GM12878 (cell line): Measurements from ENCODE around the gene RSPO4. TPM values are rescaled to one million over a fixed set of nuclear protein-coding genes. Genes with fewer than 3 reads are reported as not detected.

Experiments
- ATAC-seq: fragments of 200-7000 bp; cut with Tn5 transposase; 3 replicates; pipeline ENCODE4 v1.9.1; 2020; ENCODE audit warnings: mild to moderate bottlenecking, moderate library complexity
- BruUV-seq: library from RNA; stranded (reverse); fragments of 400-500 nt; replicated peaks from 2 replicates; lab custom pipeline; 2021; lab: Mats Ljungman, UMichigan
- CTCF ChIA-PET: fragments of 300-600 bp; sonication (Branson Sonifier 250); formaldehyde crosslinking; extraction: SDS; loops from one replicate; lab custom pipeline; 2021; ENCODE audit warnings: inconsistent platforms; lab: Yijun Ruan, JAX
- POLR2A ChIA-PET: fragments of 350-600 bp; formaldehyde crosslinking; extraction: SDS; loops from one replicate; lab custom pipeline; 2021; ENCODE audit warnings: inconsistent platforms; lab: Charles Lee
- RAD21 ChIA-PET: fragments of 300-600 bp; sonication (Branson Sonifier 250); formaldehyde crosslinking; loops from one replicate; lab custom pipeline; 2023; ENCODE audit warnings: antibody characterized with exemption; ENCODE audit not compliant: unreplicated experiment; lab: Charles Lee
- SMC1A ChIA-PET: fragments of 300-600 bp; sonication (Branson Sonifier 250); formaldehyde crosslinking; loops from one replicate; lab custom pipeline; 2023; ENCODE audit not compliant: unreplicated experiment, uncharacterized antibody; lab: Charles Lee
- DNase-seq: peaks from one replicate; pipeline ENCODE4 v3.0.0-alpha.2; 2011; ENCODE audit warnings: low read depth, low spot score
- FAIRE-seq: peaks from 3 replicates; lab custom pipeline; 2011; peaks lifted over from hg19 to GRCh38; lab: Jason Lieb, UNC
- H2AFZ ChIP-seq: 2 replicates; pipeline ENCODE4 v1.6.0; 2011; ENCODE audit warnings: low read depth, low read length, control low read depth; ENCODE audit not compliant: control insufficient read depth
- H3K27ac ChIP-seq: 2 replicates; pipeline ENCODE4 v1.5.1; 2011; ENCODE audit warnings: control low read depth; ENCODE audit not compliant: control insufficient read depth, insufficient read depth
- H3K27me3 ChIP-seq, 2 experiments: replicated peaks in 1 of 2; 2 replicates each; pipeline versions ENCODE4 v1.6.0 to v1.6.1; 2011; ENCODE audit warnings: low read length in 1 of 2; ENCODE audit not compliant: control insufficient read depth in 2 of 2, insufficient read depth in 2 of 2
- H3K36me3 ChIP-seq, 2 experiments: 2 replicates each; pipeline ENCODE4 v1.5.1; 2011; ENCODE audit warnings: low read length in 1 of 2; ENCODE audit not compliant: control insufficient read depth in 2 of 2, insufficient read depth in 2 of 2
- H3K4me1 ChIP-seq: 2 replicates; pipeline ENCODE4 v1.6.1; 2011; ENCODE audit warnings: mild to moderate bottlenecking, low read length, moderate library complexity, mixed read lengths; ENCODE audit not compliant: control insufficient read depth, insufficient read depth
- H3K4me2 ChIP-seq: 2 replicates; pipeline ENCODE4 v1.6.0; 2011; ENCODE audit warnings: control low read depth; ENCODE audit not compliant: control insufficient read depth, insufficient read depth
- H3K4me3 ChIP-seq: fragments of 200-600 bp; sonication (generic); 2 replicates; pipeline ENCODE4 v1.5.1; 2016
- H3K79me2 ChIP-seq: 2 replicates; pipeline ENCODE4 v1.6.0; 2011; ENCODE audit warnings: low read length; ENCODE audit not compliant: control insufficient read depth, insufficient read depth
- H3K9ac ChIP-seq: 2 replicates; pipeline ENCODE4 v1.8.0; 2011; ENCODE audit warnings: low read length, control low read depth, mixed read lengths; ENCODE audit not compliant: control insufficient read depth, insufficient read depth
- H3K9me3 ChIP-seq: replicated peaks from 3 replicates; pipeline ENCODE4 v1.5.1; 2011; ENCODE audit warnings: mild to moderate bottlenecking, low read length; ENCODE audit not compliant: control insufficient read depth, insufficient read depth
- H4K20me1 ChIP-seq: 2 replicates; pipeline ENCODE4 v1.6.0; 2011; ENCODE audit not compliant: control insufficient read depth, insufficient read depth
- BHLHE40 ChIP-seq, 2 experiments: fragments of 450-650 bp in 1 of 2; IDR thresholded peaks; 2 replicates each; pipeline ENCODE4 v1.6.1; 2011 to 2017; ENCODE audit warnings: low read depth in 2 of 2, borderline replicate concordance in 1 of 2, improper control_type of control experiment in 1 of 2, low read length in 1 of 2, mild to moderate bottlenecking in 1 of 2
- NFIC ChIP-seq: IDR thresholded peaks from 2 replicates; pipeline ENCODE4 v1.6.1; 2012; ENCODE audit warnings: low read depth, mild to moderate bottlenecking, inconsistent platforms, low read length, moderate library complexity
- PML ChIP-seq: IDR thresholded peaks from 2 replicates; pipeline ENCODE4 v1.6.1; 2012; ENCODE audit warnings: low read length, inconsistent platforms
- TCF12 ChIP-seq: IDR thresholded peaks from 2 replicates; pipeline ENCODE4 v1.6.1; 2011; ENCODE audit warnings: low read depth, mild to moderate bottlenecking, low read length
- WGBS: methylation state at CpG from one replicate; pipeline ENCODE4 v1.1.6; 2016; ENCODE audit warnings: low lambda C conversion rate; ENCODE audit not compliant: insufficient replicate concordance, insufficient coverage; ENCODE audit errors: missing lambda C conversion rate; 5-methylcytosine and 5-hydroxymethylcytosine counted together
- in situ Hi-C: fragments of 300-500 bp; cut with MboI; formaldehyde crosslinking; loops from 9 replicates; pipeline ENCODE4 v1.14.3; 2018; ENCODE audit warnings: mixed read lengths
- intact Hi-C: fragments of 100-400 bp; cut with micrococcal nuclease; formaldehyde crosslinking; loops from one replicate; pipeline ENCODE4 v1.14.2; 2022; ENCODE audit not compliant: unreplicated experiment
- polyA plus RNA-seq, 11 experiments: library from polyadenylated mRNA; depleted of rRNA in 4 of 11; unstranded in 6 of 11; stranded (reverse) in 5 of 11; fragments of >200 nt; fragmentation: Nextera tagmentation in 4 of 11; fragmentation: Illumina TruSeq in 1 of 11; extraction: Ambion mirVana in 4 of 11; extraction: Trizol in 1 of 11; gene quantifications; 1 replicate in 1 of 11; 2 replicates in 10 of 11; pipeline versions ENCODE4 v1.2.1 to v1.2.3, GENCODE V29; 2011 to 2016; ENCODE audit warnings: inconsistent platforms in 2 of 11, missing spikeins in 2 of 11, low read depth in 1 of 11
- total RNA-seq, 4 experiments: library from RNA; depleted of rRNA in 3 of 4; stranded (reverse); fragments of >200 nt in 3 of 4; fragmentation: Illumina TruSeq in 1 of 4; extraction: Trizol in 1 of 4; gene quantifications; 2 replicates each; pipeline versions ENCODE4 v1.2.1 to v1.2.3, GENCODE V29; 2013 to 2021
- TF ChIP-seq, protein P1 (sequence below): fragments of 450-650 bp; IDR thresholded peaks from 2 replicates; pipeline ENCODE4 v1.6.1; 2017; ENCODE audit warnings: antibody characterized with exemption, mild to moderate bottlenecking, moderate library complexity
- TF ChIP-seq, protein P2 (sequence below): IDR thresholded peaks from 2 replicates; pipeline ENCODE4 v1.6.1; 2011; ENCODE audit warnings: borderline replicate concordance, low read depth, mild to moderate bottlenecking, moderate library complexity, mixed read lengths, low read length; ENCODE audit not compliant: insufficient read depth; ENCODE audit errors: extremely low read length
- TF ChIP-seq, protein P3 (sequence below): fragments of 450-650 bp; IDR thresholded peaks from 2 replicates; pipeline ENCODE4 v1.6.1; 2018; ENCODE audit warnings: borderline replicate concordance, mild to moderate bottlenecking; ENCODE audit not compliant: partially characterized antibody
- TF ChIP-seq, protein P4 (sequence below): fragments of 450-650 bp; conservative IDR thresholded peaks from 2 replicates; pipeline ENCODE4 v1.6.1; 2017; ENCODE audit warnings: mild to moderate bottlenecking, moderate library complexity
- TF ChIP-seq, protein P5 (sequence below): fragments of 450-650 bp; formaldehyde crosslinking; IDR thresholded peaks from 2 replicates; pipeline ENCODE4 v1.4.0; 2022; ENCODE audit warnings: mild to moderate bottlenecking, moderate library complexity

The RSPO4 gene
- total and polyA plus RNA-seq, 10 of the 15 experiments (the other 5 are each of a cell fraction or from before 2014, with no cell fraction given): 0.06 TPM; not detected in 9

DNA sequence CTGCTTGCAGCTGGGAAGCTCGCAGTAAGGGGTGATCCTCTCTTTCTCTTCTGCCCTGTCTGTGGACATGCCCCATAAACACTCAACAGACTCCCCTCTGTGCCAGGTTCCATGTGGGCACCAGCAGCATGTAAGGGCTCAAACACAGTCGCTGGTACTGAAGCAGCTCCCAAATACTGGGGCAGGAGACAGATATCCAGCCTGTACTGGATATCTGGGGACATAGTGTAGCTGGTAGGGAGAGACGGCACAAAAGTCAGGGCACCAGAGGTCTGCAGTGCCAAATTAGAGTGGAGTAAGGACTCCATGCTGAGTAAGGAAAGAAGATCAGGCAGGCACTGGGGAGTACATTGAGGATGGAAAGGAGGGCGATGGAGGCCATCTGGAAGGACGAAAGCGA, 48.3 kb upstream of the RSPO4 start:
- H3K4me1 ChIP-seq: no peaks in the 10 kb centered on the region
- ATAC-seq (no peak), DNase-seq (no peak), FAIRE-seq (no peak)
- intact Hi-C loops: no loop called here
- no peaks in the 10 kb centered on the region for H3K9me3 ChIP-seq
- CTCF ChIA-PET: no interaction called here
- H3K79me2 ChIP-seq: no peaks in the 10 kb centered on the region
- no peak overlapping the region for H3K27ac ChIP-seq
- no peaks in the 10 kb centered on the region for H3K27me3 ChIP-seq
- RAD21 ChIA-PET: no interaction called here
- in situ Hi-C loops: no loop called here
- no peak overlapping the region for H2AFZ ChIP-seq
- H4K20me1 ChIP-seq: no peaks in the 10 kb centered on the region
- no peaks in the 10 kb centered on the region for H3K36me3 ChIP-seq
- SMC1A ChIA-PET: no interaction called here
- WGBS: 13% methylated on average over 6 of the region's 6 CpGs
- POLR2A ChIA-PET: no interaction called here
- no peak overlapping the region for H3K4me2 ChIP-seq
- no peak overlapping the region for H3K4me3 ChIP-seq
- no peak overlapping the region for H3K9ac ChIP-seq
- no TSS peak for BruUV-seq
- TF ChIP-seq PML: no peak
- TF ChIP-seq, protein P1, sequence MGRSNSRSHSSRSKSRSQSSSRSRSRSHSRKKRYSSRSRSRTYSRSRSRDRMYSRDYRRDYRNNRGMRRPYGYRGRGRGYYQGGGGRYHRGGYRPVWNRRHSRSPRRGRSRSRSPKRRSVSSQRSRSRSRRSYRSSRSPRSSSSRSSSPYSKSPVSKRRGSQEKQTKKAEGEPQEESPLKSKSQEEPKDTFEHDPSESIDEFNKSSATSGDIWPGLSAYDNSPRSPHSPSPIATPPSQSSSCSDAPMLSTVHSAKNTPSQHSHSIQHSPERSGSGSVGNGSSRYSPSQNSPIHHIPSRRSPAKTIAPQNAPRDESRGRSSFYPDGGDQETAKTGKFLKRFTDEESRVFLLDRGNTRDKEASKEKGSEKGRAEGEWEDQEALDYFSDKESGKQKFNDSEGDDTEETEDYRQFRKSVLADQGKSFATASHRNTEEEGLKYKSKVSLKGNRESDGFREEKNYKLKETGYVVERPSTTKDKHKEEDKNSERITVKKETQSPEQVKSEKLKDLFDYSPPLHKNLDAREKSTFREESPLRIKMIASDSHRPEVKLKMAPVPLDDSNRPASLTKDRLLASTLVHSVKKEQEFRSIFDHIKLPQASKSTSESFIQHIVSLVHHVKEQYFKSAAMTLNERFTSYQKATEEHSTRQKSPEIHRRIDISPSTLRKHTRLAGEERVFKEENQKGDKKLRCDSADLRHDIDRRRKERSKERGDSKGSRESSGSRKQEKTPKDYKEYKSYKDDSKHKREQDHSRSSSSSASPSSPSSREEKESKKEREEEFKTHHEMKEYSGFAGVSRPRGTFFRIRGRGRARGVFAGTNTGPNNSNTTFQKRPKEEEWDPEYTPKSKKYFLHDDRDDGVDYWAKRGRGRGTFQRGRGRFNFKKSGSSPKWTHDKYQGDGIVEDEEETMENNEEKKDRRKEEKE: no peak
- TF ChIP-seq, protein P2, sequence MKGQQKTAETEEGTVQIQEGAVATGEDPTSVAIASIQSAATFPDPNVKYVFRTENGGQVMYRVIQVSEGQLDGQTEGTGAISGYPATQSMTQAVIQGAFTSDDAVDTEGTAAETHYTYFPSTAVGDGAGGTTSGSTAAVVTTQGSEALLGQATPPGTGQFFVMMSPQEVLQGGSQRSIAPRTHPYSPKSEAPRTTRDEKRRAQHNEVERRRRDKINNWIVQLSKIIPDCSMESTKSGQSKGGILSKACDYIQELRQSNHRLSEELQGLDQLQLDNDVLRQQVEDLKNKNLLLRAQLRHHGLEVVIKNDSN: no peak
- TF ChIP-seq, protein P3, sequence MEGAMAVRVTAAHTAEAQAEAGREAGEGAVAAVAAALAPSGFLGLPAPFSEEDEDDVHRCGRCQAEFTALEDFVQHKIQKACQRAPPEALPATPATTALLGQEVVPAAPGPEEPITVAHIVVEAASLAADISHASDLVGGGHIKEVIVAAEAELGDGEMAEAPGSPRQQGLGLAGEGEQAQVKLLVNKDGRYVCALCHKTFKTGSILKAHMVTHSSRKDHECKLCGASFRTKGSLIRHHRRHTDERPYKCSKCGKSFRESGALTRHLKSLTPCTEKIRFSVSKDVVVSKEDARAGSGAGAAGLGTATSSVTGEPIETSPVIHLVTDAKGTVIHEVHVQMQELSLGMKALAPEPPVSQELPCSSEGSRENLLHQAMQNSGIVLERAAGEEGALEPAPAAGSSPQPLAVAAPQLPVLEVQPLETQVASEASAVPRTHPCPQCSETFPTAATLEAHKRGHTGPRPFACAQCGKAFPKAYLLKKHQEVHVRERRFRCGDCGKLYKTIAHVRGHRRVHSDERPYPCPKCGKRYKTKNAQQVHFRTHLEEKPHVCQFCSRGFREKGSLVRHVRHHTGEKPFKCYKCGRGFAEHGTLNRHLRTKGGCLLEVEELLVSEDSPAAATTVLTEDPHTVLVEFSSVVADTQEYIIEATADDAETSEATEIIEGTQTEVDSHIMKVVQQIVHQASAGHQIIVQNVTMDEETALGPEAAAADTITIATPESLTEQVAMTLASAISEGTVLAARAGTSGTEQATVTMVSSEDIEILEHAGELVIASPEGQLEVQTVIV: no peak
- TF ChIP-seq, protein P4, sequence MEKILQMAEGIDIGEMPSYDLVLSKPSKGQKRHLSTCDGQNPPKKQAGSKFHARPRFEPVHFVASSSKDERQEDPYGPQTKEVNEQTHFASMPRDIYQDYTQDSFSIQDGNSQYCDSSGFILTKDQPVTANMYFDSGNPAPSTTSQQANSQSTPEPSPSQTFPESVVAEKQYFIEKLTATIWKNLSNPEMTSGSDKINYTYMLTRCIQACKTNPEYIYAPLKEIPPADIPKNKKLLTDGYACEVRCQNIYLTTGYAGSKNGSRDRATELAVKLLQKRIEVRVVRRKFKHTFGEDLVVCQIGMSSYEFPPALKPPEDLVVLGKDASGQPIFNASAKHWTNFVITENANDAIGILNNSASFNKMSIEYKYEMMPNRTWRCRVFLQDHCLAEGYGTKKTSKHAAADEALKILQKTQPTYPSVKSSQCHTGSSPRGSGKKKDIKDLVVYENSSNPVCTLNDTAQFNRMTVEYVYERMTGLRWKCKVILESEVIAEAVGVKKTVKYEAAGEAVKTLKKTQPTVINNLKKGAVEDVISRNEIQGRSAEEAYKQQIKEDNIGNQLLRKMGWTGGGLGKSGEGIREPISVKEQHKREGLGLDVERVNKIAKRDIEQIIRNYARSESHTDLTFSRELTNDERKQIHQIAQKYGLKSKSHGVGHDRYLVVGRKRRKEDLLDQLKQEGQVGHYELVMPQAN: no peak
- no peak for TF ChIP-seq BHLHE40 (IDR thresholded peaks at IDR 0.05; ENCODE audit: borderline replicate concordance in 1 of 2, low read depth in 2 of 2, low read length in 1 of 2)
- TF ChIP-seq, protein P5, sequence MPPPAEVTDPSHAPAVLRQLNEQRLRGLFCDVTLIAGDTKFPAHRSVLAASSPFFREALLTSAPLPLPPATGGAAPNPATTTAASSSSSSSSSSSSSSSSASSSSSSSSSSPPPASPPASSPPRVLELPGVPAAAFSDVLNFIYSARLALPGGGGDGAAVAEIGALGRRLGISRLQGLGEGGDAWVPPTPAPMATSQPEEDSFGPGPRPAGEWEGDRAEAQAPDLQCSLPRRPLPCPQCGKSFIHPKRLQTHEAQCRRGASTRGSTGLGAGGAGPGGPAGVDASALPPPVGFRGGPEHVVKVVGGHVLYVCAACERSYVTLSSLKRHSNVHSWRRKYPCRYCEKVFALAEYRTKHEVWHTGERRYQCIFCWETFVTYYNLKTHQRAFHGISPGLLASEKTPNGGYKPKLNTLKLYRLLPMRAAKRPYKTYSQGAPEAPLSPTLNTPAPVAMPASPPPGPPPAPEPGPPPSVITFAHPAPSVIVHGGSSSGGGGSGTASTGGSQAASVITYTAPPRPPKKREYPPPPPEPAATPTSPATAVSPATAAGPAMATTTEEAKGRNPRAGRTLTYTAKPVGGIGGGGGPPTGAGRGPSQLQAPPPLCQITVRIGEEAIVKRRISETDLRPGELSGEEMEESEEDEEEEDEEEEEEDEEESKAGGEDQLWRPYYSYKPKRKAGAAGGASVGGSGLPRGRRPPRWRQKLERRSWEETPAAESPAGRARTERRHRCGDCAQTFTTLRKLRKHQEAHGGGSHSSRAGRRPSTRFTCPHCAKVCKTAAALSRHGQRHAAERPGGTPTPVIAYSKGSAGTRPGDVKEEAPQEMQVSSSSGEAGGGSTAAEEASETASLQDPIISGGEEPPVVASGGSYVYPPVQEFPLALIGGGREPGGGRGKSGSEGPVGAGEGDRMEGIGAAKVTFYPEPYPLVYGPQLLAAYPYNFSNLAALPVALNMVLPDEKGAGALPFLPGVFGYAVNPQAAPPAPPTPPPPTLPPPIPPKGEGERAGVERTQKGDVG (CRISPR knock-in tag): no peak
- TF ChIP-seq NFIC: no peak
- TF ChIP-seq TCF12: no peak
